ENCODE data around the gene LRRIQ4. TPM values are rescaled to one million over a fixed set of nuclear protein-coding genes. Genes with fewer than 3 reads are reported as not detected.

The LRRIQ4 gene
- total RNA-seq, 2 experiments from 2014 or later, result not detected

GRCh38 chr3:169886671-169887070 is 74.0 kb downstream of the LRRIQ4 start:
- no peak for TF ChIP-seq CTCF (IDR thresholded peaks at IDR 0.05)
- intact Hi-C loops (cut with DNase I, micrococcal nuclease), result no loop called here
- no peak overlapping the region for H3K27ac Mint-ChIP-seq
- Histone ChIP-seq H3K9me3 (ENCODE audit: control insufficient read depth in 1 of 2, insufficient read depth in 1 of 2, low read length in 2 of 2) (no peaks in the 10 kb centered on the region), H3K27me3 (ENCODE audit: control insufficient read depth in 1 of 2, insufficient read depth in 2 of 2, low read length in 2 of 2) (no peaks in the 10 kb centered on the region), H3K36me3 (ENCODE audit: insufficient read depth, low read length) (no peaks in the 10 kb centered on the region), H3K27ac (ENCODE audit: low read depth in 1 of 2, low read length in 2 of 2) (no peak overlapping the region), H3K4me3 (ENCODE audit: low read length) (no peak overlapping the region), H3K4me1 (ENCODE audit: insufficient read depth, low read length) (no peaks in the 10 kb centered on the region)
- H3K4me3 Mint-ChIP-seq, result no peak overlapping the region
- no peaks in the 10 kb centered on the region for H3K27me3 Mint-ChIP-seq
- ATAC-seq (ENCODE audit: poor library complexity), result no peak
- no peaks in the 10 kb centered on the region for H3K9me3 Mint-ChIP-seq
- CTCF ChIA-PET, result no interaction called here
- H3K36me3 Mint-ChIP-seq (ENCODE audit: low read depth), result no peaks in the 10 kb centered on the region
- POLR2A ChIA-PET, result no interaction called here
- H3K4me1 Mint-ChIP-seq (ENCODE audit: low read depth), result no peaks in the 10 kb centered on the region
- no peak for DNase-seq

Other genes with a start within 250 kb of the LRRIQ4 start
- gene MECOM, start 149.2 kb upstream of the LRRIQ4 start, total RNA-seq, result not detected
- 10 to 100 TPM in 1 of 2 experiments, 1 to 10 TPM in 1; 9.0 to 10.4 TPM for gene TERC, start 47.8 kb upstream of the LRRIQ4 start, total RNA-seq
- gene ACTRT3, start 43.3 kb upstream of the LRRIQ4 start, total RNA-seq, result not detected
- 10 to 100 TPM; 18.7 to 20.6 TPM for gene MYNN, start 39.5 kb upstream of the LRRIQ4 start, total RNA-seq
- gene LRRC34, start within 50 bp of the LRRIQ4 start, total RNA-seq, result under 1 TPM; 0.22 to 0.52 TPM
- gene LRRC31, start 57.1 kb downstream of the LRRIQ4 start, total RNA-seq, result not detected
- gene SAMD7, start 98.7 kb downstream of the LRRIQ4 start, total RNA-seq, result not detected
- gene SEC62, start 153.9 kb downstream of the LRRIQ4 start, total RNA-seq, result 100 to 1,000 TPM; 113 to 117 TPM
- 1 to 10 TPM; 5.7 TPM for gene GPR160, start 225.1 kb downstream of the LRRIQ4 start, total RNA-seq

All from CD4-positive, alpha-beta T cell (primary cell).